ENCODE results near the gene LARP4.

DNA sequence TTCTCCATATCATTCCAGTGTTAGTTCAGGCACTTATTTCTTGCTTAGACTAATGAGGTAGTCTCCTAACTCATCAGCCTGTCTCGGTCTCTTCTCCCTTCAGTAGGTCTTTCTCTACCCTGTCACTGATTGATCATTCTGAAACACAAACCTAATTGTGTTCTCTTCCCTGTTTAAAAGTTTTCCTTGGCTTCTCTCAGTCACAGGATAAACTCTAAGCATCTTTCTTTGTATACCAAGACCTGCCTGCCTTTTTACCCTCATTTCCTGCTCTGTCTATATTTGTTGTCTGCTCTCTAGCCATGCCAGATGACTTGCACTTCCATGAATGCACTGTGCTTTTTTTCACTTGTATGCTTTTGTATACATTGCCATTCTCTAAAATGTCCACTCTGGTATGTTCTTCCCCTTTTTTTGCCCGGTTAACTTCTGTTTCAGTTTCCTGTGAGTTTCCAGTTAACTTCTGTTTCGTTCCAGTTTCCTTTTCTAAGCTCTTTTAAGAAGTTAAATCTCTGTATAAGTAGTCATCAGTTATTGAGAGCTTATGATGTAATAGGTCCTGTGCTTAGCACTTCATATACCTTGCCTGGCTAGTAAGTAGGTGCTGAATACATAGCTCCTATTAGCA is 116.8 kb downstream of the LARP4 start:
- no peak for TF ChIP-seq POLR2AphosphoS5 (IDR thresholded peaks at IDR 0.05; ENCODE audit: low read depth, low read length)
- no peak for TF ChIP-seq POU2F2 (IDR thresholded peaks at IDR 0.05; ENCODE audit: low read depth, low read length)
- no peak for TF ChIP-seq PAX5 (IDR thresholded peaks at IDR 0.05; ENCODE audit: insufficient read depth, low read length, severe bottlenecking)
- TF ChIP-seq POLR2A (IDR thresholded peaks at IDR 0.05; ENCODE audit: low read depth, low read length): no peak
- peak; percentile 51 for TF ChIP-seq SPI1 (IDR thresholded peaks at IDR 0.05; ENCODE audit: low read depth, low read length)

Data from GM12891 (cell line).